ENCODE measurements around the gene NTRK3. TPM values are rescaled to one million over a fixed set of nuclear protein-coding genes. Genes with fewer than 3 reads are reported as not detected.

The NTRK3 gene
- total RNA-seq, 1 donor from 2014 or later: 3.5 TPM

DNA sequence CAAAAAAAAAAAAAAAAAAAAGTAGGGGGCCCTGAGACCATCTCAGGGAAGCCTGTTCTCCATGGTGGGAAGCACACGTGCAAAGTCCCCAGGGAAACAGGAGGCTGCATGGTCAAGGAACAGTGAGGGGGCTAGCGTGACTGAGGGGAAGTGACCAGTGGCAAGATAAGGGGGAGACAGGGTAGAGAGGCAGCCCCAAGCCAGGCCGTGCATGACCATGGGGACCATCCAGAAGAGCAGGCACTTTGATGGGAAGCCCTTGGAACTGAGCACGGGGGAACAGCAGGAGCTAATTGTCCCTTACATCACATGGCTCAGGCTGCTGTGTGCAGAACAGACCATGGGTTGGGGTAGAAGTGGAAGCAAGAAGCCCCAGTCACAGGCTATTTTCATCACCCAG is 196.2 kb downstream of the NTRK3 start:
- H3K27ac ChIP-seq: no peak overlapping the region

DNA sequence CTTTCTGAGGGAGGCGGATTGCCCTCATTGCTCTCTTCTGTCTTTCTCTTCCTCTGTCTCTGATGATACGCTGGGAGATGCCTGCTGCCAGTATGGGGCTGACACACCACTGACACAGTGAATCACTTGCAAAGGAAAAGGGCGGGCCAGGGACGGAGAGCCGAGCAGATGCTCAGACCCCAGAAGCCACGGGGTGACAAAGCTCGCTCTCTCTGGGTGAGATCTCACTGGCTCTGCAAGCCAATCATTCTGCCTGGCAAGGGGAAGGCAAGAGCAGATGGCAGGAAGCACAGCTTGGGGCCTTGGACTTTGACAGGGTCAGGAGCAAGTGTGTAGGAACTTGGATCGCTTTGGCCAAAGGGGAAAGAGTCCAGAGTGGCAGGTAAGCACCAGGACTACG is 198.7 kb downstream of the NTRK3 start:
- Histone ChIP-seq H3K36me3 (no peaks in the 10 kb centered on the region), H3K27ac (no peak overlapping the region), H3K4me3 (no peak overlapping the region), H3K9me3 (no peaks in the 10 kb centered on the region), H3K4me1 (no peaks in the 10 kb centered on the region), H3K27me3 (ENCODE audit: low read depth) (no peaks in the 10 kb centered on the region)
- ATAC-seq (no peak), DNase-seq (no peak)
- TF ChIP-seq, protein P1, sequence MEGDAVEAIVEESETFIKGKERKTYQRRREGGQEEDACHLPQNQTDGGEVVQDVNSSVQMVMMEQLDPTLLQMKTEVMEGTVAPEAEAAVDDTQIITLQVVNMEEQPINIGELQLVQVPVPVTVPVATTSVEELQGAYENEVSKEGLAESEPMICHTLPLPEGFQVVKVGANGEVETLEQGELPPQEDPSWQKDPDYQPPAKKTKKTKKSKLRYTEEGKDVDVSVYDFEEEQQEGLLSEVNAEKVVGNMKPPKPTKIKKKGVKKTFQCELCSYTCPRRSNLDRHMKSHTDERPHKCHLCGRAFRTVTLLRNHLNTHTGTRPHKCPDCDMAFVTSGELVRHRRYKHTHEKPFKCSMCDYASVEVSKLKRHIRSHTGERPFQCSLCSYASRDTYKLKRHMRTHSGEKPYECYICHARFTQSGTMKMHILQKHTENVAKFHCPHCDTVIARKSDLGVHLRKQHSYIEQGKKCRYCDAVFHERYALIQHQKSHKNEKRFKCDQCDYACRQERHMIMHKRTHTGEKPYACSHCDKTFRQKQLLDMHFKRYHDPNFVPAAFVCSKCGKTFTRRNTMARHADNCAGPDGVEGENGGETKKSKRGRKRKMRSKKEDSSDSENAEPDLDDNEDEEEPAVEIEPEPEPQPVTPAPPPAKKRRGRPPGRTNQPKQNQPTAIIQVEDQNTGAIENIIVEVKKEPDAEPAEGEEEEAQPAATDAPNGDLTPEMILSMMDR (IDR thresholded peaks at IDR 0.05): no peak
- intact Hi-C loops (cut with DNase I): no loop called here

More for the DNA sequence above, 196.2 kb downstream of the NTRK3 start:
- H3K4me3 ChIP-seq: no peak overlapping the region
- no peaks in the 10 kb centered on the region for H3K27me3 ChIP-seq (ENCODE audit: low read depth)
- intact Hi-C loops (cut with DNase I): no loop called here
- H3K4me1 ChIP-seq: no peaks in the 10 kb centered on the region
- ATAC-seq (no peak), DNase-seq (no peak)
- H3K9me3 ChIP-seq: no peaks in the 10 kb centered on the region
- TF ChIP-seq, protein P1 (IDR thresholded peaks at IDR 0.05): no peak
- H3K36me3 ChIP-seq: no peaks in the 10 kb centered on the region

DNA sequence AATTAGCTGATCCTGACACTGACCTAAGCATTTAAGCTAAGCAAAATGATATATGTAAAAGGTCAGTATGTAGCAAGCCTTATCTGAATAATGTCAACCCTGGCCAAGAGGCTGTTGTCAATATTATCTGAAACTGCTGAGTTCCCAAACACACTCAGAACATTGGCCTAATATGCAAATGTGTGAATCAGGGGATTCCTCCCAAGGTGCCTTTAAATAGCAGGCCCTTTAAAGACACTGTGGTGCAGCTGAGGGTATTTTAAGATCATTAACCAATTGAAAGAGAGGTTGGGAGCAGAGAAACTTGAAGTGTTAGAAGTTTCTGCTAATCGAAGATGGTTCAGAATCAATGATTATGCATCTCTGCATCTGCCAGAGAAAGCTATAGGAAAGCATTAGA is 207.0 kb downstream of the NTRK3 start:
- DNase-seq (no peak), ATAC-seq (no peak)
- no peak overlapping the region for H3K27ac ChIP-seq
- no peak overlapping the region for H3K4me3 ChIP-seq
- no peaks in the 10 kb centered on the region for H3K9me3 ChIP-seq
- no peaks in the 10 kb centered on the region for H3K36me3 ChIP-seq
- H3K27me3 ChIP-seq (ENCODE audit: low read depth): no peaks in the 10 kb centered on the region
- TF ChIP-seq, protein P1 (IDR thresholded peaks at IDR 0.05): no peak
- H3K4me1 ChIP-seq: no peaks in the 10 kb centered on the region
- intact Hi-C loops (cut with DNase I): no loop called here

DNA sequence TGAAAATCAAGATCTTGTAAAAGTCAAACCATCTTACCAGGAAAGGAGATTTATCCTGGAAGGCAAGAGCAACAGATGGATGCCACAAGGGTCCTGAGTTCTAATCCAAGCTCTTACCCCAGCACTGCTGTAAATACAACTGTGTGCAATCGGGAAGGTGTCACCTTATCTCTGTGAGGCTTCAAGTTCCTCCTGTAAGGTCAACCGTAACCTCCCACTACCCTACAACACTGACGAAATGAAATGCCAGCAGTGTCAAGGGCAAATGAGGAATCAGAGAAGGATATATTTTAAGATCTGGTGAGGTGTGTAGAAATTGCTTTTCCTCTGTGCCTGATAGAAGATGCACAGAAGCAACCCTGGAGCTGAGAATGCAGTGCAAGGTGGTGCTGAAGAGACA is 207.8 kb downstream of the NTRK3 start:
- Histone ChIP-seq H3K4me3 (no peak overlapping the region), H3K27ac (no peak overlapping the region), H3K9me3 (no peaks in the 10 kb centered on the region), H3K27me3 (ENCODE audit: low read depth) (no peaks in the 10 kb centered on the region), H3K4me1 (no peaks in the 10 kb centered on the region), H3K36me3 (no peaks in the 10 kb centered on the region)
- no peak for DNase-seq
- ATAC-seq: no peak
- intact Hi-C loops (cut with DNase I): no loop called here
- TF ChIP-seq, protein P1 (IDR thresholded peaks at IDR 0.05): no peak

DNA sequence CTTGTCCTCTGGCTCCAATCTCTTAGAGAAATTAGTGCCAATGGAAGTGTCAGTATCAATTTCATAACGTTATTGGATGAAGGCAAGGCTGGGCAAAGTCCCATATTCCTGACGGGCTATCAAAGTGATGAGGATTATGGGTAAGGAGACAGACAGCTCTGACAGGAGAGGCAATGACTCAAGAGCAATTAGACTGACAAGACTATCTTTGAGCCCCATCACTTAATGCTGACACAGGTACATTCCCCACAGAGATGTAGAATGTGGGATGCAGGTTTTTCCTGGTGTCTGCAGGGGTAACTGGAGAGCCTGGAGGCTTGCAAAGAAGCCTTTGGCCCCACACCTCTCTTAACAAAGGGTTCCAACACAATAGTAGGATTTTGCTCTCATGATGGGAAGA is 208.3 kb downstream of the NTRK3 start:
- H3K27ac ChIP-seq: no peak overlapping the region
- no peaks in the 10 kb centered on the region for H3K9me3 ChIP-seq
- TF ChIP-seq, protein P1 (IDR thresholded peaks at IDR 0.05): no peak
- H3K4me1 ChIP-seq: no peaks in the 10 kb centered on the region
- intact Hi-C loops (cut with DNase I): no loop called here
- DNase-seq (no peak), ATAC-seq (no peak)
- no peaks in the 10 kb centered on the region for H3K36me3 ChIP-seq
- H3K4me3 ChIP-seq: no peak overlapping the region
- H3K27me3 ChIP-seq (ENCODE audit: low read depth): no peaks in the 10 kb centered on the region

Measured in lower lobe of right lung (tissue), 2 donors.